H1 (cell line): ENCODE data around the gene OBI1. TPM values are rescaled to one million over a fixed set of nuclear protein-coding genes. Genes with fewer than 3 reads are reported as not detected.

Experiments
- CTCF ChIA-PET: fragments of 300-600 bp; sonication (Branson Sonifier 250); formaldehyde crosslinking; loops from one replicate; lab custom pipeline; 2021; ENCODE audit not compliant: partially characterized antibody; lab: Charles Lee
- POLR2A ChIA-PET: fragments of 300-600 bp; sonication (Branson Sonifier 250); formaldehyde crosslinking; loops from one replicate; lab custom pipeline; 2021; ENCODE audit warnings: inconsistent platforms; ENCODE audit not compliant: partially characterized antibody; lab: Charles Lee
- DNase-seq, 2 experiments: peaks; one replicate each; pipeline versions ENCODE4 v3.0.0 to v3.0.0-alpha.2; 2010 to 2022; ENCODE audit warnings: low spot score in 2 of 2, low read depth in 1 of 2, mixed read lengths in 1 of 2
- FAIRE-seq: peaks from 2 replicates; lab custom pipeline; 2011; peaks lifted over from hg19 to GRCh38; lab: Jason Lieb, UNC
- H2AFZ ChIP-seq: 2 replicates; pipeline ENCODE4 v1.8.1; 2012; ENCODE audit warnings: low read length, inconsistent platforms
- H2AK5ac ChIP-seq: 2 replicates; pipeline ENCODE4 v1.6.1; 2013; ENCODE audit warnings: low read depth, low read length
- H2BK120ac ChIP-seq: replicated peaks from 2 replicates; pipeline ENCODE3; 2013; ENCODE audit warnings: low read depth, low read length, inconsistent platforms
- H2BK12ac ChIP-seq: 2 replicates; pipeline ENCODE4 v1.6.1; 2013; ENCODE audit warnings: low read depth, low read length
- H2BK15ac ChIP-seq: 2 replicates; pipeline ENCODE4 v1.6.1; 2013; ENCODE audit warnings: low read length
- H2BK20ac ChIP-seq: 2 replicates; pipeline ENCODE4 v1.6.1; 2013; ENCODE audit warnings: low read length
- H2BK5ac ChIP-seq: 2 replicates; pipeline ENCODE4 v1.6.1; 2013; ENCODE audit warnings: low read depth, low read length
- H3K14ac ChIP-seq: 2 replicates; pipeline ENCODE4 v1.6.1; 2013; ENCODE audit warnings: inconsistent platforms; ENCODE audit not compliant: insufficient read length
- H3K18ac ChIP-seq: 2 replicates; pipeline ENCODE4 v1.6.1; 2013; ENCODE audit warnings: low read length; ENCODE audit errors: extremely low read depth
- H3K23ac ChIP-seq: 2 replicates; pipeline ENCODE4 v1.6.1; 2013; ENCODE audit warnings: inconsistent platforms; ENCODE audit not compliant: insufficient read length
- H3K23me2 ChIP-seq: 2 replicates; pipeline ENCODE4 v1.6.1; 2013; ENCODE audit warnings: low read depth, low read length
- H3K27ac ChIP-seq: 2 replicates; pipeline ENCODE4 v1.6.1; 2011; ENCODE audit warnings: low read depth, low read length, inconsistent platforms
- H3K27me3 ChIP-seq, 4 experiments: replicated peaks in 1 of 4; 1 replicate in 1 of 4; 2 replicates in 3 of 4; pipeline versions ENCODE4 v1.6.1 to v1.8.1; 2011 to 2013; ENCODE audit warnings: low read length in 3 of 4, mild to moderate bottlenecking in 3 of 4, inconsistent platforms in 2 of 4, mixed read lengths in 2 of 4, moderate library complexity in 1 of 4; ENCODE audit not compliant: control insufficient read depth in 3 of 4, insufficient read depth in 3 of 4; ENCODE audit errors: extremely low read depth in 1 of 4
- H3K36me3 ChIP-seq, 4 experiments: 2 replicates each; pipeline versions ENCODE4 v1.6.1 to v1.8.1; 2011 to 2013; ENCODE audit warnings: mild to moderate bottlenecking in 4 of 4, low read length in 3 of 4, moderate library complexity in 2 of 4, control low read depth in 1 of 4, inconsistent platforms in 1 of 4; ENCODE audit not compliant: insufficient read depth in 4 of 4, control insufficient read depth in 2 of 4
- H3K4ac ChIP-seq: replicated peaks from 2 replicates; pipeline ENCODE3; 2013; ENCODE audit warnings: low read length, low read depth, mixed read lengths, inconsistent platforms; ENCODE audit not compliant: insufficient read length
- H3K4me1 ChIP-seq, 4 experiments: replicated peaks in 1 of 4; 1 replicate in 1 of 4; 2 replicates in 3 of 4; pipeline versions ENCODE4 v1.6.1 to v1.8.1; 2011 to 2013; ENCODE audit warnings: low read length in 3 of 4, inconsistent platforms in 2 of 4, mixed read lengths in 1 of 4; ENCODE audit not compliant: insufficient read depth in 4 of 4, control insufficient read depth in 3 of 4
- H3K4me2 ChIP-seq, 2 experiments: 2 replicates each; pipeline versions ENCODE4 v1.6.1 to v1.8.1; 2011 to 2013; ENCODE audit warnings: low read depth in 2 of 2, low read length in 2 of 2, control low read depth in 1 of 2, inconsistent platforms in 1 of 2, mild to moderate bottlenecking in 1 of 2; ENCODE audit not compliant: insufficient read depth in 1 of 2
- H3K4me3 ChIP-seq, 4 experiments: fragments of 200-600, 300-600 bp in 1 of 4; sonication (generic), shearing (Covaris generic), sonication (Bioruptor Twin) in 1 of 4; 2 replicates each; pipeline versions ENCODE4 v1.5.1 to v1.8.1; 2011 to 2016; ENCODE audit warnings: low read length in 4 of 4, low read depth in 3 of 4, control low read depth in 2 of 4, inconsistent platforms in 2 of 4, mild to moderate bottlenecking in 2 of 4, mixed read lengths in 1 of 4, moderate library complexity in 1 of 4; ENCODE audit not compliant: insufficient read depth in 2 of 4; ENCODE audit errors: extremely low read depth in 1 of 4
- H3K56ac ChIP-seq: replicated peaks from 2 replicates; pipeline ENCODE3; 2013; ENCODE audit warnings: low read depth, mild to moderate bottlenecking, mixed read lengths, low read length, inconsistent platforms; ENCODE audit not compliant: insufficient read length
- H3K79me1 ChIP-seq: 2 replicates; pipeline ENCODE4 v1.6.1; 2013; ENCODE audit warnings: low read depth, low read length, control low read depth
- H3K79me2 ChIP-seq, 2 experiments: 2 replicates each; pipeline versions ENCODE4 v1.6.1 to v1.8.1; 2012 to 2013; ENCODE audit warnings: low read length in 2 of 2, mild to moderate bottlenecking in 2 of 2, inconsistent platforms in 1 of 2; ENCODE audit not compliant: insufficient read depth in 2 of 2, control insufficient read depth in 1 of 2
- H3K9ac ChIP-seq, 4 experiments: replicated peaks in 1 of 4; 1 replicate in 1 of 4; 2 replicates in 3 of 4; pipeline versions ENCODE4 v1.6.1 to v1.8.1; 2011 to 2013; ENCODE audit warnings: low read depth in 3 of 4, low read length in 3 of 4, control low read depth in 2 of 4, mild to moderate bottlenecking in 2 of 4, moderate library complexity in 2 of 4, inconsistent platforms in 1 of 4; ENCODE audit errors: extremely low read depth in 1 of 4
- H3K9me3 ChIP-seq, 2 experiments: 2 replicates each; pipeline versions ENCODE4 v1.6.1 to v1.8.1; 2012 to 2013; ENCODE audit warnings: mild to moderate bottlenecking in 2 of 2, moderate library complexity in 2 of 2, control low read depth in 1 of 2, inconsistent platforms in 1 of 2, low read depth in 1 of 2, low read length in 1 of 2, mixed read lengths in 1 of 2; ENCODE audit not compliant: insufficient read depth in 2 of 2
- H4K20me1 ChIP-seq, 2 experiments: replicated peaks in 1 of 2; 2 replicates each; pipeline versions ENCODE3 to v1.8.1; 2011 to 2013; ENCODE audit warnings: inconsistent platforms in 2 of 2, low read length in 2 of 2, mild to moderate bottlenecking in 1 of 2; ENCODE audit not compliant: insufficient read depth in 2 of 2, control insufficient read depth in 1 of 2
- H4K5ac ChIP-seq: 2 replicates; pipeline ENCODE4 v1.6.1; 2013; ENCODE audit warnings: low read length, low read depth, mixed read lengths, inconsistent platforms; ENCODE audit not compliant: insufficient read length
- H4K8ac ChIP-seq: 2 replicates; pipeline ENCODE4 v1.8.0; 2013; ENCODE audit warnings: mild to moderate bottlenecking, moderate library complexity, low read length, inconsistent platforms; ENCODE audit not compliant: insufficient read depth; ENCODE audit errors: extremely low read depth
- H4K91ac ChIP-seq: replicated peaks from 2 replicates; pipeline ENCODE3; 2013; ENCODE audit warnings: low read length, mixed read lengths, inconsistent platforms; ENCODE audit not compliant: insufficient read length
- CTCF ChIP-seq, 3 experiments: IDR thresholded peaks; 1 replicate in 2 of 3; 2 replicates in 1 of 3; pipeline versions ENCODE4 v1.5.1 to v1.6.1; 2011; ENCODE audit warnings: low read length in 3 of 3, mild to moderate bottlenecking in 3 of 3, inconsistent platforms in 2 of 3, low read depth in 1 of 3, moderate library complexity in 1 of 3; ENCODE audit not compliant: insufficient read depth in 1 of 3; ENCODE audit errors: control extremely low read depth in 1 of 3
- EGR1 ChIP-seq: IDR thresholded peaks from 2 replicates; pipeline ENCODE4 v1.6.1; 2011; ENCODE audit warnings: low read depth, low read length, borderline replicate concordance
- KDM4A ChIP-seq: IDR thresholded peaks from one replicate; pipeline ENCODE4 v1.7.1; 2012; ENCODE audit warnings: low read depth, mild to moderate bottlenecking, moderate library complexity, low read length, inconsistent platforms; ENCODE audit not compliant: severe bottlenecking
- POU5F1 ChIP-seq: IDR thresholded peaks from 2 replicates; pipeline ENCODE4 v1.6.1; 2011; ENCODE audit warnings: low read depth, mild to moderate bottlenecking, low read length, moderate library complexity
- RAD21 ChIP-seq, 2 experiments: IDR thresholded peaks in 1 of 2; conservative IDR thresholded peaks in 1 of 2; 2 replicates each; pipeline ENCODE4 v1.6.1; 2011; ENCODE audit warnings: low read depth in 2 of 2, low read length in 2 of 2, improper control_type of control experiment in 1 of 2, inconsistent platforms in 1 of 2, mild to moderate bottlenecking in 1 of 2, moderate library complexity in 1 of 2
- RFX5 ChIP-seq: IDR thresholded peaks from 2 replicates; pipeline ENCODE4 v1.6.1; 2011; ENCODE audit warnings: low read depth, low read length, improper control_type of control experiment, borderline replicate concordance
- SAP30 ChIP-seq: fragments of 300-600 bp; sonication (generic); IDR thresholded peaks from 2 replicates; pipeline ENCODE4 v1.7.1; 2012; ENCODE audit warnings: low read length, moderate library complexity, mild to moderate bottlenecking, inconsistent platforms; ENCODE audit not compliant: insufficient read depth, insufficient replicate concordance
- SP2 ChIP-seq: IDR thresholded peaks from 2 replicates; pipeline ENCODE4 v1.6.1; 2012; ENCODE audit warnings: mild to moderate bottlenecking, low read length, inconsistent platforms
- SUZ12 ChIP-seq: fragments of 200-600 bp; sonication (generic); IDR thresholded peaks from 2 replicates; pipeline ENCODE4 v1.6.1; 2012; ENCODE audit warnings: mild to moderate bottlenecking, inconsistent platforms, low read length, moderate library complexity, mixed read lengths
- WGBS, 2 experiments: shearing (Covaris generic) in 1 of 2; methylation state at CpG; one replicate each; pipeline versions ENCODE4 v1.1.6 to v1.1.7; 2013 to 2015; ENCODE audit warnings: low lambda C conversion rate in 2 of 2, mixed read lengths in 2 of 2, inconsistent platforms in 1 of 2, low coverage in 1 of 2, missing lambda C conversion rate in 1 of 2; ENCODE audit not compliant: insufficient replicate concordance in 2 of 2, insufficient coverage in 1 of 2, insufficient read length in 1 of 2; ENCODE audit errors: extremely low coverage in 1 of 2, missing lambda C conversion rate in 1 of 2; 5-methylcytosine and 5-hydroxymethylcytosine counted together
- polyA plus RNA-seq, 7 experiments: library from polyadenylated mRNA; depleted of rRNA in 3 of 7; stranded (reverse) in 5 of 7; unstranded in 2 of 7; fragments of >200 nt in 5 of 7; fragments of 200-250 nt in 2 of 7; gene quantifications; 1 replicate in 5 of 7; 2 replicates in 1 of 7; 4 replicates in 1 of 7; pipeline versions ENCODE4 v1.2.1 to v1.2.3, GENCODE V29; 2011 to 2013; ENCODE audit warnings: missing spikeins in 2 of 7, mixed read lengths in 2 of 7
- total RNA-seq: library from RNA; stranded (reverse); fragmentation: NEBNext Ultra II Directional; extraction: Animal tissue kit (Norgen Biotek cat#: 25700); gene quantifications from 2 replicates; pipeline ENCODE4 v1.2.1, GENCODE V29; 2021

OBI1 gene
- total and polyA plus RNA-seq, 2 of the 8 experiments (the other 6 are each of a cell fraction or from before 2014, with no cell fraction given): 7.1 to 14.3 TPM

- Histone ChIP-seq H3K36me3 (no peaks in the 10 kb centered on the region), H3K4me1 (peaks cover 0 to 3% (median 0%) of the 10 kb centered on the region in 4 experiments; a peak in 1 of 7 replicates), H3K79me2 (no peaks in the 10 kb centered on the region), H3K56ac (no peak overlapping the region), H3K14ac (no peak overlapping the region), H2AFZ (no peak overlapping the region), H2AK5ac (no peak overlapping the region), H3K9ac (no peak overlapping the region), H2BK15ac (no peak overlapping the region), H3K4me3 (no peak overlapping the region), H3K4me2 (no peak overlapping the region), H4K20me1 (no peaks in the 10 kb centered on the region), H2BK120ac (no peak overlapping the region), H3K23me2 (no peaks in the 10 kb centered on the region), H3K79me1 (no peaks in the 10 kb centered on the region), H2BK5ac (no peak overlapping the region), H3K9me3 (no peaks in the 10 kb centered on the region), H3K27ac (no peak overlapping the region), H3K23ac (no peak overlapping the region), H3K27me3 (no peaks in the 10 kb centered on the region), H3K18ac (no peak overlapping the region), H4K5ac (no peak overlapping the region), H3K4ac (no peak overlapping the region), H2BK12ac (no peak overlapping the region), H4K8ac (no peak overlapping the region), H4K91ac (no peak overlapping the region), H2BK20ac (no peak overlapping the region)
- DNase-seq (no peak), FAIRE-seq (peak; percentile 66)
- no peak for TF ChIP-seq EGR1
- TF ChIP-seq RFX5: no peak
- TF ChIP-seq CTCF (IDR thresholded peaks at IDR 0.05; ENCODE audit: control extremely low read depth in 1 of 3, insufficient read depth in 1 of 3, low read depth in 1 of 3, low read length in 3 of 3): peak in 2 of 3 experiments; percentile 23 to 24; a peak in 2 of 4 replicates
- no peak for TF ChIP-seq SP2
- no peak for TF ChIP-seq SAP30
- no peak for TF ChIP-seq POU5F1
- peak; percentile 51 to 65 for TF ChIP-seq RAD21 (IDR thresholded peaks at IDR 0.05 in 1 of 2, conservative IDR thresholded peaks at IDR 0.05 in 1 of 2; ENCODE audit: low read depth in 2 of 2, low read length in 2 of 2)
- no peak for TF ChIP-seq KDM4A
- no peak for TF ChIP-seq SUZ12
- CTCF ChIA-PET: interaction anchor here (0.5 to 2.5 kb wide), 11 partner anchors 10 to 368 kb away, joined by 3 to 6 read pairs (median 3); no protein-coding TSS in a partner anchor
- POLR2A ChIA-PET: no interaction called here
- WGBS, 2 experiments: 62% methylated on average over 2 of the region's 2 CpGs; no CpG with 5 or more reads in 1 of the 2 experiments
Observed at GRCh38 chr13:78689011-78689410, 30.1 kb upstream of the OBI1 start.
